Type B pancreatic cell (in vitro differentiated cells): ENCODE data around the gene GNAS. TPM values are rescaled to one million over a fixed set of nuclear protein-coding genes. Genes with fewer than 3 reads are reported as not detected.

Experiments used
- DNase-seq: peaks from one replicate; pipeline ENCODE4 v3.0.0; 2021; ENCODE audit warnings: mixed read lengths; ENCODE audit not compliant: unreplicated experiment; ENCODE audit errors: extremely low spot score
- H3K27ac Mint-ChIP-seq: 2 replicates; pipeline ENCODE4 v1.8.0; 2021; ENCODE audit warnings: mild to moderate bottlenecking, mixed read lengths
- H3K27me3 Mint-ChIP-seq: 2 replicates; pipeline ENCODE4 v1.8.0; 2021; ENCODE audit warnings: mixed read lengths
- H3K36me3 Mint-ChIP-seq: 2 replicates; pipeline ENCODE4 v1.8.0; 2021; ENCODE audit warnings: mixed read lengths
- H3K4me1 Mint-ChIP-seq: one replicate; pipeline ENCODE4 v1.8.0; 2021; ENCODE audit warnings: mixed read lengths; ENCODE audit not compliant: unreplicated experiment
- H3K4me3 Mint-ChIP-seq: 2 replicates; pipeline ENCODE4 v1.8.0; 2021; ENCODE audit warnings: mild to moderate bottlenecking, mixed read lengths
- H3K9me3 Mint-ChIP-seq: 2 replicates; pipeline ENCODE4 v1.8.0; 2021; ENCODE audit warnings: mixed read lengths
- CTCF ChIP-seq: fragments of 200-600 bp; sonication (generic); conservative IDR thresholded peaks from 2 replicates; pipeline ENCODE4 v1.5.0; 2021; ENCODE audit warnings: antibody characterized with exemption, mild to moderate bottlenecking
- total RNA-seq: library from RNA; stranded (reverse); gene quantifications from 2 replicates; pipeline ENCODE4 v1.2.1, GENCODE V29; 2021; ENCODE audit warnings: low replicate concordance

GNAS gene
- total RNA-seq, 1 donor from 2014 or later = 1,406 TPM

GRCh38 chr20:58896820-58897219 lies 44.3 kb downstream of the GNAS start:
- Mint-ChIP-seq H3K9me3 (no peaks in the 10 kb centered on the region), H3K4me1 (peaks cover 78% of the 10 kb centered on the region), H3K27ac (peak overlapping the region; percentile 49), H3K27me3 (no peaks in the 10 kb centered on the region), H3K36me3 (peaks cover 53% of the 10 kb centered on the region), H3K4me3 (peak overlapping the region; percentile 55)
- no peak for TF ChIP-seq CTCF
- no peak for DNase-seq

GRCh38 chr20:58897488-58897887 lies 45.0 kb downstream of the GNAS start:
- H3K36me3 Mint-ChIP-seq = peaks cover 58% of the 10 kb centered on the region
- H3K4me1 Mint-ChIP-seq = peaks cover 84% of the 10 kb centered on the region
- H3K4me3 Mint-ChIP-seq = peak overlapping the region; percentile 40

GRCh38 chr20:58898629-58899408 lies 46.3 kb downstream of the GNAS start:
- TF ChIP-seq CTCF = no peak
- peaks cover 86% of the 10 kb centered on the region for H3K4me1 Mint-ChIP-seq
- no peaks in the 10 kb centered on the region for H3K9me3 Mint-ChIP-seq
- peak overlapping the region; percentile 38 for H3K27ac Mint-ChIP-seq
- no peaks in the 10 kb centered on the region for H3K27me3 Mint-ChIP-seq
- DNase-seq = no peak
- H3K36me3 Mint-ChIP-seq = peaks cover 63% of the 10 kb centered on the region
- H3K4me3 Mint-ChIP-seq = peak overlapping the region; percentile 53

More at GRCh38 chr20:58897488-58897887, 45.0 kb downstream of the GNAS start:
- Mint-ChIP-seq H3K27me3 (no peaks in the 10 kb centered on the region), H3K9me3 (no peaks in the 10 kb centered on the region), H3K27ac (peak overlapping the region; percentile 67)
- TF ChIP-seq CTCF = no peak
- no peak for DNase-seq

- peaks cover 63% of the 10 kb centered on the region for H3K36me3 Mint-ChIP-seq
Observed at GRCh38 chr20:58899512-58899911, 47.0 kb downstream of the GNAS start.

GRCh38 chr20:58900397-58900796 lies 47.9 kb downstream of the GNAS start:
- no peak for TF ChIP-seq CTCF
- no peaks in the 10 kb centered on the region for H3K9me3 Mint-ChIP-seq
- no peak overlapping the region for H3K4me3 Mint-ChIP-seq
- H3K27ac Mint-ChIP-seq = peak overlapping the region; percentile 24
- H3K4me1 Mint-ChIP-seq = peaks cover 77% of the 10 kb centered on the region
- DNase-seq = peak; percentile 42
- H3K27me3 Mint-ChIP-seq = no peaks in the 10 kb centered on the region
- H3K36me3 Mint-ChIP-seq = peaks cover 62% of the 10 kb centered on the region

More at GRCh38 chr20:58899512-58899911, 47.0 kb downstream of the GNAS start:
- TF ChIP-seq CTCF = no peak
- H3K4me1 Mint-ChIP-seq = peaks cover 79% of the 10 kb centered on the region
- no peaks in the 10 kb centered on the region for H3K27me3 Mint-ChIP-seq
- peak overlapping the region; percentile 66 for H3K4me3 Mint-ChIP-seq
- H3K27ac Mint-ChIP-seq = peak overlapping the region; percentile 39
- DNase-seq = peak; percentile 44
- no peaks in the 10 kb centered on the region for H3K9me3 Mint-ChIP-seq
